GM12878 (cell line): ENCODE data around the gene FYTTD1. TPM values are rescaled to one million over a fixed set of nuclear protein-coding genes. Genes with fewer than 3 reads are reported as not detected.
A peak's percentile ranks its signal among the peaks of the same experiment; 100 is the strongest.

Experiments used
- BCL3 ChIP-seq: IDR thresholded peaks from 2 replicates; pipeline ENCODE4 v1.6.1; 2011; ENCODE audit warnings: borderline replicate concordance, low read depth, mild to moderate bottlenecking, moderate library complexity, low read length; ENCODE audit not compliant: insufficient read depth, poor library complexity, severe bottlenecking
- CEBPZ ChIP-seq: fragments of 150-350 bp; IDR thresholded peaks from 2 replicates; pipeline ENCODE4 v1.6.1; 2016; ENCODE audit warnings: low read depth, low read length
- EGR1 ChIP-seq, 2 experiments: IDR thresholded peaks; 1 replicate in 1 of 2; 2 replicates in 1 of 2; pipeline ENCODE4 v1.6.1; 2011 to 2012; ENCODE audit warnings: low read depth in 2 of 2, low read length in 2 of 2, borderline replicate concordance in 1 of 2, mild to moderate bottlenecking in 1 of 2, moderate library complexity in 1 of 2
- ESRRA ChIP-seq: IDR thresholded peaks from 2 replicates; pipeline ENCODE4 v1.6.1; 2012; ENCODE audit warnings: mild to moderate bottlenecking, low read length, improper control_type of control experiment
- FOS ChIP-seq: IDR thresholded peaks from 3 replicates; pipeline ENCODE4 v1.6.1; 2011; ENCODE audit warnings: borderline replicate concordance; ENCODE audit not compliant: insufficient read length; ENCODE audit errors: extremely low read depth
- FOXM1 ChIP-seq: IDR thresholded peaks from 2 replicates; pipeline ENCODE4 v1.6.1; 2012; ENCODE audit warnings: low read depth, mild to moderate bottlenecking, inconsistent platforms, low read length, moderate library complexity
- HDAC2 ChIP-seq: fragments of 200-600 bp; sonication (generic); IDR thresholded peaks from 2 replicates; pipeline ENCODE4 v1.6.1; 2017
- IRF5 ChIP-seq: fragments of 450-650 bp; IDR thresholded peaks from 2 replicates; pipeline ENCODE4 v1.6.1; 2017; ENCODE audit warnings: borderline replicate concordance
- MEF2B ChIP-seq: fragments of 450-650 bp; IDR thresholded peaks from 2 replicates; pipeline ENCODE4 v1.6.1; 2018; ENCODE audit warnings: mild to moderate bottlenecking, moderate library complexity; ENCODE audit not compliant: partially characterized antibody, poor library complexity, severe bottlenecking
- NBN ChIP-seq: fragments of 450-650 bp; IDR thresholded peaks from 2 replicates; pipeline ENCODE4 v1.6.1; 2016
- NFXL1 ChIP-seq: fragments of 450-650 bp; IDR thresholded peaks from 2 replicates; pipeline ENCODE4 v1.6.1; 2017; ENCODE audit warnings: antibody characterized with exemption, mild to moderate bottlenecking, borderline replicate concordance
- RAD51 ChIP-seq: fragments of 450-650 bp; IDR thresholded peaks from 2 replicates; pipeline ENCODE4 v1.6.1; 2016; ENCODE audit warnings: moderate library complexity, mild to moderate bottlenecking, inconsistent platforms
- RUNX3 ChIP-seq: IDR thresholded peaks from 2 replicates; pipeline ENCODE4 v1.6.1; 2012; ENCODE audit warnings: low read length, inconsistent platforms
- SIN3A ChIP-seq: IDR thresholded peaks from 2 replicates; pipeline ENCODE4 v1.6.1; 2012; ENCODE audit warnings: low read depth, low read length, improper control_type of control experiment
- SMARCA5 ChIP-seq: fragments of 450-650 bp; IDR thresholded peaks from 2 replicates; pipeline ENCODE4 v1.6.1; 2017; ENCODE audit warnings: mild to moderate bottlenecking
- SPI1 ChIP-seq: IDR thresholded peaks from 2 replicates; pipeline ENCODE4 v1.6.1; 2011; ENCODE audit warnings: low read depth, mild to moderate bottlenecking, low read length, moderate library complexity, borderline replicate concordance; ENCODE audit not compliant: insufficient read depth
- STAT1 ChIP-seq: fragments of 450-650 bp; conservative IDR thresholded peaks from 2 replicates; pipeline ENCODE4 v1.6.1; 2014; ENCODE audit warnings: antibody characterized with exemption, mild to moderate bottlenecking
- SUZ12 ChIP-seq: fragments of 200-600 bp; sonication (generic); IDR thresholded peaks from one replicate; pipeline ENCODE4 v1.6.1; 2018; ENCODE audit warnings: antibody characterized with exemption, mild to moderate bottlenecking; ENCODE audit not compliant: unreplicated experiment
- TAF1 ChIP-seq: IDR thresholded peaks from 2 replicates; pipeline ENCODE4 v1.6.1; 2011; ENCODE audit warnings: mild to moderate bottlenecking, low read depth, low read length, borderline replicate concordance
- ZNF592 ChIP-seq: fragments of 450-650 bp; IDR thresholded peaks from 2 replicates; pipeline ENCODE4 v1.6.1; 2017; ENCODE audit warnings: mild to moderate bottlenecking, moderate library complexity
- polyA plus RNA-seq, 11 experiments: library from polyadenylated mRNA; depleted of rRNA in 4 of 11; unstranded in 6 of 11; stranded (reverse) in 5 of 11; fragments of >200 nt; fragmentation: Nextera tagmentation in 4 of 11; fragmentation: Illumina TruSeq in 1 of 11; extraction: Ambion mirVana in 4 of 11; extraction: Trizol in 1 of 11; gene quantifications; 1 replicate in 1 of 11; 2 replicates in 10 of 11; pipeline versions ENCODE4 v1.2.1 to v1.2.3, GENCODE V29; 2011 to 2016; ENCODE audit warnings: inconsistent platforms in 2 of 11, missing spikeins in 2 of 11, low read depth in 1 of 11
- total RNA-seq, 4 experiments: library from RNA; depleted of rRNA in 3 of 4; stranded (reverse); fragments of >200 nt in 3 of 4; fragmentation: Illumina TruSeq in 1 of 4; extraction: Trizol in 1 of 4; gene quantifications; 2 replicates each; pipeline versions ENCODE4 v1.2.1 to v1.2.3, GENCODE V29; 2013 to 2021

The FYTTD1 gene
- total and polyA plus RNA-seq, 10 of the 15 experiments (the other 5 are each of a cell fraction or from before 2014, with no cell fraction given), result 25.5 to 101 (median 59.4) TPM

- TF ChIP-seq SMARCA5, result no peak
- TF ChIP-seq STAT1, result no peak
- peak; percentile 89 for TF ChIP-seq FOXM1
- TF ChIP-seq IRF5, result no peak
- no peak for TF ChIP-seq FOS
- peak; percentile 57 for TF ChIP-seq RUNX3
- peak; percentile 98 for TF ChIP-seq MEF2B
- 0 out of 3 replicates have a peak, but pooled peaks of 1 of the 2 experiments have one; percentile 40 for TF ChIP-seq EGR1 (IDR thresholded peaks at IDR 0.05; ENCODE audit: borderline replicate concordance in 1 of 2, low read depth in 2 of 2, low read length in 2 of 2)
- peak; percentile 92 for TF ChIP-seq ZNF592
- TF ChIP-seq CEBPZ, result no peak
- no peak for TF ChIP-seq NFXL1
- TF ChIP-seq SIN3A, result no peak
- TF ChIP-seq BCL3, result peak; percentile 30
- no peak for TF ChIP-seq ESRRA
- TF ChIP-seq SUZ12, result no peak
- peak; percentile 34; the same call in 1 of the 2 replicates for TF ChIP-seq RAD51
- TF ChIP-seq NBN, result peak; percentile 92
- TF ChIP-seq SPI1, result peak; percentile 97
- TF ChIP-seq TAF1, result peak; percentile 77; the same call in 1 of the 2 replicates
- no peak for TF ChIP-seq HDAC2
Measured at GRCh38 chr3:197711973-197712707, 37.5 kb upstream of the FYTTD1 start (continued).
